ENCODE results near the gene KLHL8. TPM values are rescaled to one million over a fixed set of nuclear protein-coding genes. Genes with fewer than 3 reads are reported as not detected.

The KLHL8 gene
- 3.6 and 4.2 TPM in 2 replicates for total RNA-seq

DNA sequence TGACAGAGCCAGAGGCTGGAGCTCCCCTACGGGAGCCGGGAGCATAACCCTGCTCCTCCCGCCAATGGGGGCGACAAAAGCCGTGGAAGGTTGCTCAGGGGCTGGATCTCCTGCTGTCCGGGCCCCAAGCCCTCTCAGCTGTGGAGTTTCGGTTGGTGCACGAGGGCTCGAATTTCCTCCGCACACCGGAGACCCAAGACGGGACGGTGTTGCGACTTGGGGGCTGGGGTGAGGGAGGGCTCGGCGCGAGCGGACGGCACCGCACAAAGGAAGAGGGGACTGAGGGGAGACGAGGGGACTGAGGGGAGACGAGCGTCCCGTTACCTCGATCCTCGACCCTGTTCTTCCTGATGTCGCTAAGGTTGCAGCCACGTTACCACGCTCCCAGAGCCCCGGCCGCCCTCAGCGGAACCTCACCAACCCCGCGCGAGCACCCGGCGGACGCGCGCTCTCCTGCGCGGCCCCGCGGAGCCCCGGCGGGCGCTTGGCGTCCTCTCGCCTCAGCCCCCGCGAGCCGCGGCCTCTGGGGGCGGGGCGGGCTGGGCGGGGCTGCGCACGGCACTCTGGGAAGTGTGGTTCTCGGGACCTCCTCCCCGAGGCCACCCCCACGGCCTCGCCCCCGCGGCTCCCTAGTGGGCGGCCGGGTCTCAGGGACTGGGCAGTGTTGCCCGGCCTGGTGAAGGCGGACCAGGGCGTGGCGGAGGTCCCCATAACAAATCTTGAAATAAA, at the start of gene KLHL8:
KLHL8 (minus strand) TSS at position 525 of the 729 bp plus-strand sequence. CDS start 25,079 bp downstream, outside the sequence.

Other genes starting within 250 kb of the KLHL8 start
- gene HSD17B13, start 102.3 kb upstream of the KLHL8 start, total RNA-seq = not detected in 2 replicates
- 11.7 and 15.7 TPM in 2 replicates for gene HSD17B11, start 170.6 kb upstream of the KLHL8 start, total RNA-seq
- 18.9 and 22.7 TPM in 2 replicates for gene NUDT9, start 202.0 kb upstream of the KLHL8 start, total RNA-seq

Data from mesangial cell (primary cell).